Measurements from ENCODE around the gene ADCK2.

The ADCK2 gene

GRCh38 chr7:140631602-140632001 is 41.1 kb upstream of the ADCK2 start (continued):
- TF ChIP-seq TSHZ2 (CRISPR knock-in tag; IDR thresholded peaks at IDR 0.05) (no peak), ZNF70 (CRISPR knock-in tag; IDR thresholded peaks at IDR 0.05) (no peak), PPARA (CRISPR knock-in tag; IDR thresholded peaks at IDR 0.05; ENCODE audit: borderline replicate concordance) (no peak), ZFP3 (CRISPR knock-in tag; IDR thresholded peaks at IDR 0.05) (no peak)

GRCh38 chr7:140635345-140635744 is 37.4 kb upstream of the ADCK2 start:
- TF ChIP-seq SNAI2 (CRISPR knock-in tag; IDR thresholded peaks at IDR 0.05) (no peak), ZFP3 (CRISPR knock-in tag; IDR thresholded peaks at IDR 0.05) (no peak), RARB (CRISPR knock-in tag; IDR thresholded peaks at IDR 0.05) (no peak), POU6F1 (CRISPR knock-in tag; IDR thresholded peaks at IDR 0.05; ENCODE audit: borderline replicate concordance, low read depth) (no peak), TSHZ2 (CRISPR knock-in tag; IDR thresholded peaks at IDR 0.05) (no peak), ISL1 (CRISPR knock-in tag; IDR thresholded peaks at IDR 0.05) (no peak), TCF4 (CRISPR knock-in tag; IDR thresholded peaks at IDR 0.05; ENCODE audit: borderline replicate concordance) (no peak), ZNF8 (CRISPR knock-in tag; IDR thresholded peaks at IDR 0.05) (no peak), TOX (CRISPR knock-in tag; IDR thresholded peaks at IDR 0.05; ENCODE audit: borderline replicate concordance) (no peak)
- ATAC-seq = no peak

GRCh38 chr7:140635816-140636215 is 36.9 kb upstream of the ADCK2 start:
- no peak for TF ChIP-seq RARB (CRISPR knock-in tag; IDR thresholded peaks at IDR 0.05)
- no peak for TF ChIP-seq ARNTL (CRISPR knock-in tag; IDR thresholded peaks at IDR 0.05; ENCODE audit: borderline replicate concordance, low read depth)
- no peak for TF ChIP-seq CSDC2 (CRISPR knock-in tag; IDR thresholded peaks at IDR 0.05)
- no peak for TF ChIP-seq ISL1 (CRISPR knock-in tag; IDR thresholded peaks at IDR 0.05)
- no peak for TF ChIP-seq OSR1 (CRISPR knock-in tag; IDR thresholded peaks at IDR 0.05)
- no peak for TF ChIP-seq ZNF565 (CRISPR knock-in tag; conservative IDR thresholded peaks at IDR 0.05; ENCODE audit: low read depth)
- TF ChIP-seq ZFP30 (CRISPR knock-in tag; IDR thresholded peaks at IDR 0.05) = no peak
- no peak for TF ChIP-seq ZNF70 (CRISPR knock-in tag; IDR thresholded peaks at IDR 0.05)
- TF ChIP-seq PPARA (CRISPR knock-in tag; IDR thresholded peaks at IDR 0.05; ENCODE audit: borderline replicate concordance) = no peak
- no peak for TF ChIP-seq ZNF8 (CRISPR knock-in tag; IDR thresholded peaks at IDR 0.05)
- no peak for TF ChIP-seq PATZ1 (CRISPR knock-in tag; IDR thresholded peaks at IDR 0.05; ENCODE audit: borderline replicate concordance)
- TF ChIP-seq TOX (CRISPR knock-in tag; IDR thresholded peaks at IDR 0.05; ENCODE audit: borderline replicate concordance) = no peak
- no peak for TF ChIP-seq CREB5 (CRISPR knock-in tag; IDR thresholded peaks at IDR 0.05; ENCODE audit: low read depth)
- TF ChIP-seq TCF4 (CRISPR knock-in tag; IDR thresholded peaks at IDR 0.05; ENCODE audit: borderline replicate concordance) = no peak
- no peak for TF ChIP-seq POU6F1 (CRISPR knock-in tag; IDR thresholded peaks at IDR 0.05; ENCODE audit: borderline replicate concordance, low read depth)
- no peak for TF ChIP-seq GLIS3 (CRISPR knock-in tag; IDR thresholded peaks at IDR 0.05)
- ATAC-seq = no peak
